Fibroblast of skin of abdomen (primary cell): Measurements from ENCODE around the gene SLC4A8.
"Not testable (repeated sequence)": the region's sequence is repeated elsewhere in the genome, so short reads cannot be mapped to it uniquely, and the experiment has no call there.

Experiments
- DNase-seq: peaks from one replicate; pipeline ENCODE4 v3.0.0-alpha.2; 2013

SLC4A8 gene

GRCh38 chr12:51430196-51430895 lies 5.7 kb downstream of the SLC4A8 start:
- DNase-seq: no peak

- no peak for DNase-seq
These were observed 8.3 kb downstream of the SLC4A8 start for GRCh38 chr12:51432921-51433320.

GRCh38 chr12:51434305-51434704 lies 9.7 kb downstream of the SLC4A8 start:
- DNase-seq: peak; percentile 14

GRCh38 chr12:51437431-51437830 lies 12.8 kb downstream of the SLC4A8 start:
- no peak for DNase-seq

- DNase-seq: no peak
These were observed 14.7 kb downstream of the SLC4A8 start for GRCh38 chr12:51439330-51439729.

GRCh38 chr12:51441583-51441982 lies 17.0 kb downstream of the SLC4A8 start:
- DNase-seq: peak; percentile 12

- peak; percentile 11 for DNase-seq
These were observed 17.7 kb downstream of the SLC4A8 start for GRCh38 chr12:51442324-51442723.

GRCh38 chr12:51443573-51443972 lies 18.9 kb downstream of the SLC4A8 start:
- DNase-seq: no peak

- DNase-seq: no peak
These were observed 24.1 kb downstream of the SLC4A8 start for GRCh38 chr12:51448618-51449256.

- DNase-seq: no peak
These were observed 25.1 kb downstream of the SLC4A8 start for GRCh38 chr12:51449580-51450246.

GRCh38 chr12:51450333-51450732 lies 25.7 kb downstream of the SLC4A8 start:
- no peak for DNase-seq

- no peak for DNase-seq
These were observed 26.2 kb downstream of the SLC4A8 start for GRCh38 chr12:51450806-51451205.

- not testable (repeated sequence) for DNase-seq
These were observed 29.4 kb downstream of the SLC4A8 start for GRCh38 chr12:51454016-51454415.

- DNase-seq: not testable (repeated sequence)
These were observed 30.4 kb downstream of the SLC4A8 start for GRCh38 chr12:51455050-51455449.

- DNase-seq: no peak
These were observed 34.0 kb downstream of the SLC4A8 start for GRCh38 chr12:51458635-51459034.

GRCh38 chr12:51460519-51460918 lies 35.9 kb downstream of the SLC4A8 start:
- no peak for DNase-seq

GRCh38 chr12:51465491-51465890 lies 40.9 kb downstream of the SLC4A8 start:
- DNase-seq: no peak

- no peak for DNase-seq
These were observed 45.5 kb downstream of the SLC4A8 start for GRCh38 chr12:51470116-51470515.

GRCh38 chr12:51471111-51471864 lies 46.7 kb downstream of the SLC4A8 start:
- DNase-seq: no peak

- DNase-seq: no peak
These were observed 48.4 kb downstream of the SLC4A8 start for GRCh38 chr12:51472984-51473383.

GRCh38 chr12:51473947-51474346 lies 49.3 kb downstream of the SLC4A8 start:
- no peak for DNase-seq

- DNase-seq: no peak
These were observed 50.9 kb downstream of the SLC4A8 start for GRCh38 chr12:51475543-51475942.

- DNase-seq: no peak
These were observed 56.3 kb downstream of the SLC4A8 start for GRCh38 chr12:51480978-51481377.
